Left cardiac atrium (tissue), 4 donors: ENCODE data around the gene ASB6. TPM values are rescaled to one million over a fixed set of nuclear protein-coding genes. Genes with fewer than 3 reads are reported as not detected.
"Not testable (repeated sequence)": the region's sequence is repeated elsewhere in the genome, so short reads cannot be mapped to it uniquely, and the experiment has no call there.

Experiments used
- ATAC-seq, 2 donors: fragments of 200-7000 bp; cut with Tn5 transposase; one replicate each; pipeline ENCODE4 v1.9.1; 2020; ENCODE audit warnings: mild to moderate bottlenecking in 2 of 2, moderate library complexity in 2 of 2
- DNase-seq: peaks from one replicate; pipeline ENCODE4 v3.0.0-alpha.2; 2020
- intact Hi-C, 2 donors: fragments of 100-400 bp; cut with DNase I; formaldehyde crosslinking; loops; one replicate each; pipeline versions ENCODE4 v1.14.1 to v1.15.1; 2022 to 2023
- total RNA-seq, 2 donors: library from RNA; stranded (reverse); fragmentation: NEBNext Ultra II Directional; extraction: Animal tissue kit (Norgen Biotek cat#: 25700); gene quantifications; one replicate each; pipeline ENCODE4 v1.2.1, GENCODE V29; 2021
- donor health status: DM: no; HTN: yes; CAD: no.
- donor health status: DM: no; HTN: yes; CAD: no; lungs with severe emphysema.
- donor health status: DM: yes; HTN: yes; CAD: no.
- donor health status: Dilated cardiomyopathy.

The ASB6 gene
- total RNA-seq, 2 donors from 2014 or later: 8.3 to 11.6 TPM

- intact Hi-C loops: loop anchor here (10.0 kb wide), 2 partner anchors 77 to 137 kb away; no protein-coding TSS in a partner anchor
- peak in 1 of 2 donors; percentile 42 for ATAC-seq
- no peak for DNase-seq
Observed at GRCh38 chr9:129648092-129648763, 6.3 kb upstream of the ASB6 start.

GRCh38 chr9:129647635-129648034 is 5.7 kb upstream of the ASB6 start:
- intact Hi-C loops: loop anchor here (10.0 kb wide), 2 partner anchors 77 to 137 kb away; no protein-coding TSS in a partner anchor
- ATAC-seq (no peak), DNase-seq (no peak)

DNA sequence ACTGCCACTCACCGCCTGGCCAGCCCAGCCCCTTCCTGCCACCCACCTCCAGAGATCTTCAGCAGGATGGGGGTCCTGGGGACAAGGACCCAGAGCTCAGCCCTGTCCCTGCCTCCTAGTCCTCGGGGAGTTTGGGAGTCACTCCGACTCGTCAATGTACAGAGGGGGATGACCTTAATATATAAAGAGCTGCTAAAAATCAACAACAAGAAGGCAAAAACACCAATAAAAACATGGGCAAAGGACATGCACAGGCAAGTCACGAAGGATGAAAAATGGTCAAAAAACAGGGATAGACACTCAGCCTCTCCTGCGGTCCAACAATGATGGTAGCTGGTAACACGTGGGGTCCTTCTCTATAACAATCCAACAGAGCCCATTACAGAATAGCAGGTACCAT is 4.7 kb upstream of the ASB6 start:
- intact Hi-C loops: loop anchor here (10.0 kb wide), 2 partner anchors 78 to 138 kb away; no protein-coding TSS in a partner anchor
- ATAC-seq: no peak
- DNase-seq: no peak

DNA sequence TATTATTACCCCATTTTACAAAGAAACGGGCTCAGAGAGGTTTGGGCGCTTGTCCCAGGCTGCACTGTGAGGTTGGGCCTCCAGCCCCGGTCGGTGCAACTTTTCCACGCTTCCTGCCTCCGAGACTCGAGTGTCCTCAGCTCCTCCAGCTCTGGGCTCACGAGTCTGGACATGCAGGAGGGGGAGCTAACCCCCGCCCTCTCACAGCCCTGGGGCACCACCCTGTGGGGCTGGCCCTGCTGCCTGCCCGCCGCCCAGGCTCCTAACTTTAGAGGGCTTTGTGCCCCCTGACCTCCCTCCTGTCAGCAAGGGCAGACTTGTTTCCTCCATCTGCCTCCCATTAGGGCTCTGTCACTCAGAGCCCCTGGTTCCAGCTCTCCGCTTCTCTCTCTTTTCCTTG is 4.3 kb upstream of the ASB6 start:
- no peak for ATAC-seq
- intact Hi-C loops: loop anchor here (10.0 kb wide), 2 partner anchors 79 to 139 kb away; no protein-coding TSS in a partner anchor
- DNase-seq: no peak

DNA sequence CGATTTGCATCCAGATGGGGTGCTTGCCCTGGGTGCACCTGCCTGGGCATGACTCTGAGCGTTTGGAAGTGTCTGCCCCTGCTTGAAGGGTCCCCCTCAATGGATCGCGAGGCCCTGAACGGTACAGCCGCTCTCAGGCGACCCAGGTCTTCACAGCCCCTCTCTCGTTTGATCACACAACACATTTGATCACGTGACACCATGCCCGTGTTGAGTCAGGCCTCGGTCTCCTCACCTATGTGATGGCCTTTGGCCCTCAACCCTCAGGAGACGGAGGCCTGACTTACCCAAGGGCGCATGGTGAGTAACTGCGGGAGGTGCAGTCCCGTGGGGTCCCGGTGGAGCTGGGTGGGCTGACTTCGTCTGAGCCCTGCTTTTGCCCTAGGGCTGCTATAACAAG is 3.0 kb upstream of the ASB6 start:
- DNase-seq (no peak), ATAC-seq (no peak)
- intact Hi-C loops: loop anchor here (5.0 to 10.0 kb wide), 3 partner anchors 80 to 140 kb away; no protein-coding TSS in a partner anchor

DNA sequence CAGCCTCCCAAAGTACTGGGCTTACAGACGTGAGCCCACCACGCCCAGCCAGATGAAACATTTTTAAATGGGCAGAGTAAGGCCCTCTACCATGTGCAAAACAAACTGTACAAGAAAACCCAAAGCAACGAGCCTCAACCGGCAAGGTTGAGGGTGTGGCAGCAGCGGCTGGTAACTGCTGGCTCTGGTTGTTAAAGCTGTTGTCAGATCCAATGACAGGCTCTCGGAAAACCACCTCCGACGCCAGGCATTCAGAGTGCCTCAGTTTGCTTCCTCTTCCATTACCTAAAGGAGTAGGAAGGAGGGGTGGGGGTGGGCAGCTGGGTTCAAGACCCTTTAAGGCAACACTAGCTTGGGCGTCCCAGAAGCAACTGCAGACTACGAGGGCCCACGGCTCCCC is 2.4 kb upstream of the ASB6 start:
- DNase-seq (no peak), ATAC-seq (no peak)
- intact Hi-C loops: loop anchor here (5.0 to 10.0 kb wide), 3 partner anchors 80 to 140 kb away; no protein-coding TSS in a partner anchor

GRCh38 chr9:129643706-129644105 is 1.8 kb upstream of the ASB6 start:
- no peak for DNase-seq

GRCh38 chr9:129640871-129641749 is 841 bp downstream of the ASB6 start:
- intact Hi-C loops: loop anchor here (5.0 to 10.0 kb wide), 3 partner anchors 84 to 144 kb away; no protein-coding TSS in a partner anchor
- no peak for DNase-seq
- ATAC-seq: no peak

More at GRCh38 chr9:129643706-129644105, 1.8 kb upstream of the ASB6 start:
- intact Hi-C loops: loop anchor here (5.0 to 10.0 kb wide), 3 partner anchors 81 to 141 kb away; no protein-coding TSS in a partner anchor
- no peak for ATAC-seq

GRCh38 chr9:129640086-129640870 is 1.7 kb downstream of the ASB6 start:
- ATAC-seq: no peak

DNA sequence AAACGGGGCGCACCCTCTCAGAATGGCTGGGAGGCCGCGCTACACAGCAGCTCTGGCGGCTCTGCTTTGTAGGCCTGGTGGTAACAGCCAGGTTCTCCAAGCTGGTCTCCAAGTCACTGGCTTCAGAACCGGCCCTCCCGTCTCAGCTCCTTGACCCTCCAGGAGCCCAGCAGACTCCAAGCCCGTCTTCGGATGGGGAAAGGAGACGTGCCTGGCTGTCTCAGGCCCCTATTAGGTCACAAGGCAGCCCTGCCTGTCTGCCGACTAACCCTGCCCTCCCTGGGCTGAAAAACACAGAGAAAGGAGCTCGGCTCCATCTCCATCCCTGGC is 2.2 kb downstream of the ASB6 start:
- DNase-seq (no peak), ATAC-seq (no peak)
- intact Hi-C loops: loop anchor here (5.0 to 10.0 kb wide), 3 partner anchors 85 to 145 kb away; no protein-coding TSS in a partner anchor

More at GRCh38 chr9:129640086-129640870, 1.7 kb downstream of the ASB6 start:
- intact Hi-C loops: loop anchor here (5.0 to 10.0 kb wide), 3 partner anchors 85 to 145 kb away; no protein-coding TSS in a partner anchor
- DNase-seq: no peak

- ATAC-seq: no peak
- DNase-seq: no peak
- intact Hi-C loops: no loop called here
Observed at GRCh38 chr9:129639034-129639630, 2.8 kb downstream of the ASB6 start.

- DNase-seq (no peak), ATAC-seq (no peak)
- intact Hi-C loops: no loop called here
Observed at GRCh38 chr9:129637673-129638439, 4.1 kb downstream of the ASB6 start.

DNA sequence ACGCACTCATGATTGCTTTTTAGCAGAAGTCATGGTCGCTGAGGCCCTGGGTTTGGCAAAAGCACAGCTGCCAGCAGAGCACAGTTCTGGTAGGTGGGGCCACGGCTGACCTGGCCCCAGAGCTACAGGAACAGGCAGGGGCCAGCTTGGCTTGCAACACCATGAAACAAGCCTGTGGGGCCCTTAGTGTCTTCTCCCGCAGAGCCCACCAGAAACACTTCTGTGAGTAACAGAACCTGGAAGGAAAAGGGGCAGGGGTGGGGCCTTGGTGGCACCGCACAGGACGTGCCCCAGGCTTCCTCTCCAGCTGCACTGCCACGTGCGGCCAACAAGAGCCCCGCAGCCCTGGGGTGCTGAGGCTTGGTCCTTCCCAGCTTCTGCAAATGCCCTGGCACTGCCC is 4.8 kb downstream of the ASB6 start:
- intact Hi-C loops: no loop called here
- DNase-seq (no peak), ATAC-seq (no peak)

DNA sequence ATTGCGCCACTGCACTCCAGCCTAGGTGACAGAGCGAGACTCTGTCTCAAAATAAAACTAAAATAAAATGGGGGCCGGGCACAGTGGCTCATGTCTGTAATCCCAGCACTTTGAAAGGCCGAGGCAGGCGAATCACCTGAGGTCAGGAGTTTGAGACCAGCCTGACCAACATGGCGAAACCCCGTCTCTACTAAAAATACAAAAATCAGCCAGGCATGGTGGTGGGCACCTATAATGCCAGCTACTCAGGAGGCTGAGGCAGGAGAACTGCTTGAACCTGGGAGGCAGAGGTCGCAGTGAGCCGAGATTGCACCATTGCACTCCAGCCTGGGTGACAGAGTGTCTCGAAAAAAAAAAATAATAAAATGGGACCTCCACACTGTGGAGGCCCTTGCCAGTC is 5.6 kb downstream of the ASB6 start:
- ATAC-seq, intact Hi-C loops, DNase-seq: not testable (repeated sequence)

GRCh38 chr9:129635099-129636065 is 6.6 kb downstream of the ASB6 start:
- intact Hi-C loops: no loop called here
- ATAC-seq: no peak
- DNase-seq: no peak

- DNase-seq (no peak), ATAC-seq (no peak)
- intact Hi-C loops: no loop called here
Observed at GRCh38 chr9:129633848-129634247, 8.1 kb downstream of the ASB6 start.

GRCh38 chr9:129633207-129633606 is 8.7 kb downstream of the ASB6 start:
- DNase-seq (no peak), ATAC-seq (no peak)
- intact Hi-C loops: no loop called here
